SKM-1 treated with dmso at 0.1 percent for 144 hours (cell line): ENCODE measurements around the gene C11orf86.
"Not testable (repeated sequence)": the region's sequence is repeated elsewhere in the genome, so short reads cannot be mapped to it uniquely, and the experiment has no call there.

Experiments
- DNase-seq: peaks from one replicate; lab custom pipeline; 2025; ENCODE audit not compliant: unreplicated experiment; lab: John Stamatoyannopoulos, UW

The C11orf86 gene

DNA sequence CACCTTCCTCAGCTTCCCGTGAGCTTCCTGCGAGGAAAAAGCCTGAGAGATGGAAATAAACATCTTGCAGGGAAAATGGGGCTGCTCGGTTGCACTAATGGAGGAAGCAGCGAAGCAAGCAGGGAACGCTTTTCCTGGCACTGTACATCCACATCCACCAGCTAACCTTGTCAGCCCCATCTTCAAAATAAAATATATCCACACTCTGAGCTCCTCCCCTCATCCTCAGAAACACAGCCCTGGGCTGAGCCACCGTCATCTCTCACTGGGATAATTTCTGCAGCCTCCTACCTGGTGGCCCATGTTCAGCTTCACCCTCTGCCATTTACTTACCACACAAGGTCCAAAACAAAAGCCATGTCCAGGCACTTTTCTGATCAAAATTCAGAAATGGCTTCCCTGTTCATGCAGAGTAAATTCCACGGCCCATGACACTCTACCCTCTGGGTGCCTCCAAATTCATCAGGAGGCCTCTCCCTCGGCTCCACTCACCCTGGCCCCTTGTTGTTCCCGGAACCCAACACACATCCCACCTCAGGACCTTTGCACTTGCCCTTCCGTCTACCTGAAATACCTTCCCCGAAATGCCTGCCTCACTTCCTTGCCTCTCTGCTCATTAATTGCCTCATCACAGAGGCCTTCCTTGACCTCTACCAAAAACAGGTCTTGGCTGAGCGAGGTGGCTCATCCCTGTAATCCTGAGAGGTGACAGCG lies 13.0 kb downstream of the C11orf86 start:
- no peak for DNase-seq

DNA sequence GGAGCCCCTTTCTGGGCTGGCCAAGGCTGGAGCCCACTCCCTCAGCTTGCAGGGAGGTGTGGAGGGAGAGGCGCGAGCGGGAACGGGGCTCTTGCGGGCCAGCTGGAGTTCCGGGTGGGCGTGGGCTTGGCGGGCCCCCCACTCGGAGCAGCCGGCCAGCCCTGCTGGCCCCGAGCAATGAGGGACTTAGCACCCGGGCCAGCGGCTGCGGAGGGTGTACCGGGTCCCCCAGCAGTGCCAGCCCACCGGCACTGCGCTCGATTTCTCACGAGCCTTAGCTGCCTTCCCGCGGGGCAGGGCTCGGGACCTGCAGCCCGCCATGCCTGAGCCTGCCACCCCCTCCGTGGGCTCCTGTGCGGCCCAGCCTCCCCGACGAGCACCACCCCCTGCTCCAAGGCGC lies 13.6 kb downstream of the C11orf86 start:
- not testable (repeated sequence) for DNase-seq

- not testable (repeated sequence) for DNase-seq
Measured at GRCh38 chr11:66989360-66989759, 14.3 kb downstream of the C11orf86 start.

DNA sequence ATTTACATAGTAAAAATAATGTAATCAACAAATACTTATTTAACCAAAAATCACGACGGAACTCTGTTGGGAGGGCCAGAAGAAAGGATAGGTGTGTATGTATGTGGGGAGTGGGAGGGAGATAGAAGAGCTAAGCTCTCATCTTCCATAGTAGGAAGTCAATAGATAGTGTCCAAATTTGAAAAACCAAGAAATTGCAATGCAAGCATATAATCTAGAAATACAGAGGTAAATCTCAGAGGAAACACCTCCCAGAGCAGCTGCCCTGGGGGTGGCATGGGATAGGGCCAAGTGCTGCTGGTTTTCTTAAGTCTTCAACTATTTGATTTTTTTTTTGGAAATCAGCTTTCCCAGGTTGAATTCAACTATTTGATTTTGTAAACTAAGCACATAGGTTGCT lies 16.9 kb downstream of the C11orf86 start:
- DNase-seq: no peak

DNA sequence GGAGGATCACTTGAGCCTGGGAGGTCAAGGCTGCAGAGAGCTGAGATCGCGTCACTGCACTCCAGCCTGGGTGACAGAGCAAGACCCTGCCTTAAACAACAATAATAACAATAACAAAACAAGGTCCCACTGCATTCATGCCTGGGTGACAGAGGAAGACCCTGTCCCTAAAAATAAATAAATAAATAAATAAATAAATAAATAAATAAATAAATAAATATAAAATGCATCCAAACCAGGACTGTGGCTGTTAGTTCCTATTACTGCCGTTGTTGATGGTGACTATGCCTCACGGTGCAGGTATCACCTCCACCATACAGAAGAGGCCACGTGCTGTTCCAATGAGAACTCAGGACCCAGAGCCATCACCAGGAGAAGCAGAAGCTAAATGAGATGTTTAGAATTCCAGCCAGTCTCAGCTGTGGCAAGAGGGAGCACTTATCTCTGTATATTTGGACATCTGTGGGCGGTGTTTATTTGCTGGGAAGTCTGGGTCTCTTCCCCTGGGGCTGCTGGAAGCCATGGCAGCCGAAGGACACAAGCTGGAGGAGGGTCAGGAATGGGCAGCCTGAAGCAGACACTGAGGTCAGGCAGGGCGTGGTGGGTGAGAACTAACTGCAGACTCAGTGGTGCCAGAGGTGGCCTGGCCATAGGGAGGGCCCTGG lies 21.6 kb downstream of the C11orf86 start:
- no peak for DNase-seq

DNA sequence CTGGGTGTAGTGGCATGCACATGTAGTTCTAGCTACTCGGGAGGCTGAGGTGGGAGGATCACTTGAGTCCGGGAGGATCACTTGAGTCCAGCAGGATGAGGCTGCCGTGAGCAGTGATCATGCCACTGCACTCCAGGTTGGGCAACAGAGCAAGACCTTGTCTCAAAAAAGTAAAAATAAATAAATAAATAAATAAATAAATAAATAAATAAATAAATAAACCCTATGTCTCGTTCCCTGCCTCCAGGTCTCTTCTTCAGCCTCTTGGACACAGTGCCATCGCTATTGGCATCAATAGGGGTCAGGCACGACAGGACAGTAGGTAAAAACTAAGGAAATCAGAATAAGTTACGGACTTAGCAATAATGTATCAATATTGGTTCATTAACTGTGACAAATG lies 24.5 kb downstream of the C11orf86 start:
- no peak for DNase-seq

- no peak for DNase-seq
Measured at GRCh38 chr11:67001332-67001731, 26.2 kb downstream of the C11orf86 start.

GRCh38 chr11:67002297-67002913 lies 27.3 kb downstream of the C11orf86 start:
- no peak for DNase-seq

DNA sequence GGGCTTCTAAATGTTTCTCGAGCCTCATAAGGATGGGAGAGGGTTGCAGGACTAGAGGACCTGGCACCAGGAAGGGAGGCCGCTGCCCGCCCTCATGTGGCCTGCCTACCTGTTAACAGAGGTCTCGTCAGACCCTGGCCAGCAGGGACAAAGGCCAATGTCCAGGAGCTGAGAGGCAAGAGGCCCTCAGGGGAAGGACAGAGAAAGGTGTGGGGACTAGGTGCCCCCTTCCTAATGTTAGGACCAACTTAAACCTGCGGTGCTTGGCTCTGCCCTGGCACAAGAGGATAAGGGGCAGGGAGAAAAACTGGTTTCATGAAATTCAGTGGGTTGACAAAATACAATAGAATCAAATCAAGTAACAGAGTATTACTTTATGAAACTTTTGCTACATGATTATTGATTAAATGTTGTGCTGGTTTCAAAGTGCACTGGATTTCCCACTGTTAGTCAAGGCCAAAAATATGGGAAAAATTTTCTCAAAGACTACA lies 27.9 kb downstream of the C11orf86 start:
- DNase-seq: no peak

- not testable (repeated sequence) for DNase-seq
Measured at GRCh38 chr11:67005200-67005599, 30.1 kb downstream of the C11orf86 start.

- DNase-seq: no peak
Measured at GRCh38 chr11:67006029-67006884, 31.2 kb downstream of the C11orf86 start.

DNA sequence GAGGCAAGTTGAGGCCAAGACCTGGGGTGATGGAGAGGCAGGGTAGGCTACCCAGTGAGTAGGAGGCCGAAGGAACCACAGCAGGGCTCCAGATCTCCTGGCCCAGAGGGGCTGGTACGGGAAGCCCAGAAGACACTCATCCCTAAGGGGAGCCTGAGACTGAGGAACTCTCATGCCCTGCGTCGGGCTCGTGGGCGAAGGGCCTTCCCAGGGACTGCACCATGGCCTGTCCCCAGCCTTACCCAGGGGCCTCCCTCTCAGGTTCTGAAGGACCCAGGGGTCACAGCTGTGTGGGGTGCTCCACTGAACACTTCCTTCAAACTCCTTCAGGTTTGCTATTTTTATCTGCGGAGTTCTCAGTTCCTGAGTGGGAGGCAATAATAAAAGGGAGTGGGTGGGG lies 32.0 kb downstream of the C11orf86 start:
- no peak for DNase-seq

- DNase-seq: no peak
Measured at GRCh38 chr11:67010296-67010905, 35.3 kb downstream of the C11orf86 start.

- no peak for DNase-seq
Measured at GRCh38 chr11:67013511-67014045, 38.5 kb downstream of the C11orf86 start.

DNA sequence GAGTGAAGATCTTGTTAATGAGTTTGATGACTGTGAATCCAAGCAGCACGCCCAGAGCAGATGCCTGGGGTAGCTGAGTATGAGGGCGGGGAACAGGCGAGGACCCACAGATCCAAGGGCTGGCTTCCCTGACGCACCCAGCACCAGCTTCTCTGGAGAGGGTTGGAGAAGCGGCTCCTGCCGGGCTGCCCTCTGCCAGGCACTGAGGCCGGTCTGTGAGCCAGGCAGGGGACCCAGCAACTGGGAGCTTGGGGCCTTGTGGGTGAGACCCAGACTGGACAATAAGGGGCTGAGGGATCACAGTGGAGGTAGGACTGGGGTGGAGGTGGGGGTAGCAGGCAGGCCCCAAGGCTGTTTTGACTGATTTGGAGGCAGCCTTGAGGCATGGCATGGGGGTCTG lies 39.2 kb downstream of the C11orf86 start:
- DNase-seq: no peak

GRCh38 chr11:67015048-67015447 lies 39.9 kb downstream of the C11orf86 start:
- no peak for DNase-seq

DNA sequence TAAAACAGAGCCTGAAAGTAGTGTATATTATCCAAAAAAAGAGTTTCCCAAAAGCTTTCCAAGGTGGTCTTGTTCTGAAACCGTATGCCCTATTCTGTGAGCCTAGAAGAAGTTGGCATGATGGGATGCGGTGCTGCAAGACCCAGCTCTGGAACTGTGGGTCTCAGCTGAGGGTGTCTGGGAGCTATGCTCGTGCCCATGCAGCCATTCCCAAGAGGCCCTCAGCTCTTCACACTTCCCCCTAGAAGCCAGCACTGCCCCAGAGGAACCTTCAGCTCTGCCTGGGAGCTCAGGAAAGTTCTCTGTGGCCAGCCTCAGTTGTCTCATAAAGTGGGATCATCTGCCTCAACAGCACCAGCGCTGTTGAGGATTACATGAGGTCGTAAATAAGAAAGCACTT lies 41.4 kb downstream of the C11orf86 start:
- DNase-seq: no peak

GRCh38 chr11:67020949-67021348 lies 45.8 kb downstream of the C11orf86 start:
- DNase-seq: no peak

- DNase-seq: no peak
Measured at GRCh38 chr11:67022341-67022933, 47.3 kb downstream of the C11orf86 start.
